Fibroblast of pulmonary artery (primary cell): ENCODE data around the gene SEC63.
"Not testable (repeated sequence)": the region's sequence is repeated elsewhere in the genome, so short reads cannot be mapped to it uniquely, and the experiment has no call there.

Experiments used
- DNase-seq: peaks from one replicate; pipeline ENCODE4 v3.0.0-alpha.2; 2010; ENCODE audit warnings: low read depth
- H3K4me3 ChIP-seq: replicated peaks from 2 replicates; pipeline ENCODE4 v1.5.1; 2011; ENCODE audit warnings: low read depth, mild to moderate bottlenecking, control low read depth, low read length, moderate library complexity
- TF ChIP-seq, protein P1 (sequence below): IDR thresholded peaks from 2 replicates; pipeline ENCODE4 v1.5.1; 2011; ENCODE audit warnings: mild to moderate bottlenecking, control low read depth, low read length, inconsistent platforms; ENCODE audit errors: missing control alignments

Gene SEC63

DNA sequence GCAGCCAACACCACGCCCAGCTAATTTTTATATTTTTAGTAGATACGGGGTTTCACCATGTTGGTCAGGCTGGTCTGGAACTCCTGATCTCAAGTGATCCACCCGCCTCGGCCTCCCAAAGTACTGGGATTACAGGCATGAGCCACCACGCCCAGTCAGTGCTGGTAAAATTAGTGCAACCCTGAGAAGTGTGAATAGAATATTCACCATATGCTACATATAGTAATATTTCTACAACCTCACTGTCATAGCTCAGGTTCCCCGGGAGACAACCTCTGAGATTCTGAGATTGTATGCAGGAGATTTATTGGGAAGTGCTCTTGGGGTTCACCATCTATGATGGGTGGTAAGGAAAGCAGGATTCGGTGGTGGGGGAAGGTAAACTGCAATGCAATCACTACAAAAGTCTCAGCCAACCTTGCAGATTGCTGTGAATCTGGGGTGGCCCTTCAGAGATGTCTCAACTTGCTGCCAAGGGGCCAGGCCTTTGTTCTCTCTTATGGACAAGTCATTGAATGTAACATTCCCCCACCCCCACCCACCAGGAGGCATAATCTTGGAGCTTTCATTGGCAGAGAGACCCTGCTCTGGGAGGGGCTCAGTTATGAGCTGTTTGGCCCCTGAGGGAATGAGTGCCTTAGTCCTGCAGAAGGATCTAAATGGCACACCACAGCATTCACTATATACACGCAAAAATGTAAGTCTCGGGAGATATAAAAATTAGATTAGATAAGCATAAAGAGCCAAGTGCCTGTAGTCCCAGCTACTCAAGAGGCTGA is 34.0 kb upstream of the SEC63 start:
- TF ChIP-seq, protein P1, sequence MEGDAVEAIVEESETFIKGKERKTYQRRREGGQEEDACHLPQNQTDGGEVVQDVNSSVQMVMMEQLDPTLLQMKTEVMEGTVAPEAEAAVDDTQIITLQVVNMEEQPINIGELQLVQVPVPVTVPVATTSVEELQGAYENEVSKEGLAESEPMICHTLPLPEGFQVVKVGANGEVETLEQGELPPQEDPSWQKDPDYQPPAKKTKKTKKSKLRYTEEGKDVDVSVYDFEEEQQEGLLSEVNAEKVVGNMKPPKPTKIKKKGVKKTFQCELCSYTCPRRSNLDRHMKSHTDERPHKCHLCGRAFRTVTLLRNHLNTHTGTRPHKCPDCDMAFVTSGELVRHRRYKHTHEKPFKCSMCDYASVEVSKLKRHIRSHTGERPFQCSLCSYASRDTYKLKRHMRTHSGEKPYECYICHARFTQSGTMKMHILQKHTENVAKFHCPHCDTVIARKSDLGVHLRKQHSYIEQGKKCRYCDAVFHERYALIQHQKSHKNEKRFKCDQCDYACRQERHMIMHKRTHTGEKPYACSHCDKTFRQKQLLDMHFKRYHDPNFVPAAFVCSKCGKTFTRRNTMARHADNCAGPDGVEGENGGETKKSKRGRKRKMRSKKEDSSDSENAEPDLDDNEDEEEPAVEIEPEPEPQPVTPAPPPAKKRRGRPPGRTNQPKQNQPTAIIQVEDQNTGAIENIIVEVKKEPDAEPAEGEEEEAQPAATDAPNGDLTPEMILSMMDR, result no peak
- no peak for DNase-seq
- H3K4me3 ChIP-seq, result no peak overlapping the region

DNA sequence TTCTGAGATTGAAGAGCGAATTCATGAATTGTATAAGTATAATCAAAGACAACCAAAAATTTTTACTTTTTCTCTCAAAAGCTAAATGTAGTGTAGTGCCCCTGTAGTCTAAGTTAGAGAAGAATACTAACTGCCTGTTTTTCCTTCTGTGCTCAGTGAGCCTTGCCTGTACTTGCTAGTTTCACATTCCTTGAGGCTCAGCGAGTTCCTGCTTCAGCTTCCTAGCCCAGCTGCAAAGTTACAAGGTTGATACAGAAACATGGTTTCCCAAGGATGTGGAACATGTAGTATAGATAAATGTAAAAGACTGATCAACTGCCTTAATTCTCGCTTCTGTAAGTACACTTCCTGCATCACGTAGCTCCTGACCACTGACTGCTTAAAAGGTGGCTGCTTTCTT is 33.1 kb upstream of the SEC63 start:
- TF ChIP-seq, protein P1, result no peak
- no peak overlapping the region for H3K4me3 ChIP-seq
- DNase-seq, result no peak

DNA sequence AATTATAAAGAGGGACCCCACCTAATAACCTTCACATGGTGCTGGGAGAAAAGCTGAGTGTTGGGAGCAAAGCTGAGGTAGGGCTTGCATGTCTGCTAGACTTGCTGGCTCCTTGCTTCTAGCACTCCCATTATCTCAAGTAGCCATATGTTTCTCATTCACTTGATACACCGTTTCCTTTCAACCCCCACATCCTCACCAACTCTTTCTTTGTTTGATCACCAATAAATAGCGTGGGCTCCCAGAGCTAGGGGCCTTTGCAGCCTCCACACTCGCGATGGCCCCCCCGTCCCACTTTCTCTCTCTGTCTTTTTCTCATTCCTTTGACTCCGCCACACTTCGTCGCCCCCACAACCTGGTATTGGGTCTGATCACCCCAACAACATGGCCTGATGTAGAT is 32.6 kb upstream of the SEC63 start:
- not testable (repeated sequence) for DNase-seq

DNA sequence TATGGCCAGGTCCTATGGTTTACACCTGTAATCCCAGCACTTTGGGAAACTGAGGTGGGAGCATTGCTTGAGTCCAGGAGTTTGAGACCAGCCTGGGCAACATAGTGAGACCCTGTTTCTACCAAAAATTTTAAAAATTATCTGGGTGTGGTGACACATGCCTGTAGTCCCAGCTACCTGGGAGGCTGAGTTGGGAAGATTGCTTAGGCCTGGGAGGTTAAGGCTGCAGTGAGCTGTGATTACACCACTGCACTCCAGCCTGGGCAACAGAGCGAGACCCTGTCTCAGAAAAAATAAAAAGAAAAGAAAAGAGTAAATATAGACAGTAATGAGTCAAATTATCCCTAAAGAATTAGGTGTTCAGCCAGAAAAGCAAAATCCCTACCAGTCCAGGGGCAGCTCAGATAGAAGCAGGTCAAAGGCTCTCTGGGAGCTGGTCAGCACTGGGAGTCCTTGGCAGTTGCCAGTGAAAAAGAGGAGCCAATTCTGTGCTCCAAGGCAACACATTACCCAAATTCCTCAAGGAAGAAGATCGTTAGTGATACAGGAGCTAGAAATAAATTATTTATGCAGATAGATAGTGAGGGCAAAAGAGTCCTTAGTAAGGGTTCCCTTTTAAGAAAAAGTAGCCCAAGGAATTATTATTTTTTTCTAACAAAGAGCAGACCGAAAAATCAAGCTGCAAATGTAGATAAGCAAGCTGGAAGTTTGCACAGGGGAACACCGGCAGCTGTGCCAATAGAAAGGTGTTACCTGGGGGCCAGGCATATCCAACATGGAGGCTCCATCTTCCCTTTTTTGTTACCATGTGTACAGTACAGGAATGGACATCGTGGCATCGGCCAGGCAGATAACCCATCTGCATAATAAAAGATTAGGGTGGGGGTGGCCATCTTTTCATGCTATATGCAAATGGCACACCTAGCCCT is 31.4 kb upstream of the SEC63 start:
- no peak overlapping the region for H3K4me3 ChIP-seq
- TF ChIP-seq, protein P1, result no peak
- no peak for DNase-seq

More for the DNA sequence above, 32.6 kb upstream of the SEC63 start:
- H3K4me3 ChIP-seq, result not testable (repeated sequence)

DNA sequence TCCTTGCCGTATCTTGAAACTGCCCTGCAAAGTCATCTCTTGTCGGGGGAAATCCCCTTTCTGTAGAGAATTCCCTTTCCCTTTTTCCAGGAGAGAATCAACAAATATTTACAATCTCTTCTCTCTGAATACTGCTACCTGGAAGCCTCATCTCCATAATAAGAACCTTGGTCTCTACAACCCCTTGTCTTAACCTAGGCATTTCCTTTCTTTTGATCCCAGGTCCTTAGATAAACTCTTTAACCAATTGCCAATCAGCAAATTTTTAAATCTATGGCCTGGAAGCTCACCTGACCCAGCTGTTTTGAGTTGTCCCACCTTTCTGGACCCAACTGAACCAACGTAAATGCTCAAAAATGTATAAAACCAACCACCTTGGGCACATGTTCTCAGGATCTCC is 30.6 kb upstream of the SEC63 start:
- DNase-seq, result no peak
- no peak overlapping the region for H3K4me3 ChIP-seq
- TF ChIP-seq, protein P1, result no peak

DNA sequence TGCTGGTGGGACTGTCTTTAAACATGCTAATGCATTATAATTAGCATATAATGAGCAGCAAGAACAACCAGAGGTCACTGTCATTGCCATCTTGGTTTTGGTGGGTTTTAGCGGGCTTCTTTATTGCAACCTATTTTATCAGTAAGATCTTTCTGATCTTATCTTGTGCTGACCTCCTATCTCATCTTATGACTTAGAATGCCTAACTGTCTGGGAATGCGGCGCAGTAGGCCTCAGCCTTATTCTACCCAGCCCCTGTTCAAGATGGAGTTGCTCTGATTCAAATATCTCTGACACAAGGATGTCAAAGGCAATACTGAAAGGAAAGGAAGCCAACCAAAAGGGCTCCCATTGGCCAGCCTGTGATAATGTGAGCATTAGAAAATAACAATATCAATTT is 29.8 kb upstream of the SEC63 start:
- no peak overlapping the region for H3K4me3 ChIP-seq
- TF ChIP-seq, protein P1, result no peak
- no peak for DNase-seq

DNA sequence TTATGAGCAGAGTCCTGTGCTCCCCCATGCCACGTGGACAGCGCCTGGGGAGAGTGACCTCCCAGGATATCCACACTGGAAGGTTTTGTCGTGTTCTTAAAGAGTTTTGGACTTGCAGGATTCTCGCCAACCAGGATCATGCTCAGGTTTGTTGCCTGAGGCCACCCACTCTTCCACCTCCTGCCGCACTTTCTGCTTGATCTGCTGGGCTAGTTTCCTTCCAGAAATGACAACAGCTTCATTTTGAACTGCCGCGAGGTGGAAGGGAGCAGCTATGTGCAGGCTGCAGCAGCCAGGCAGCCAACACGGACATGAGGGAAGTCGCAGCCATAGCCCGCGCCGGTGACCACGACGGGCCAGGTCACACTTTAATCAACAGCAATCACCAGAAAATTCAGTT is 27.7 kb upstream of the SEC63 start:
- no peak overlapping the region for H3K4me3 ChIP-seq
- no peak for DNase-seq
- TF ChIP-seq, protein P1, result no peak
